Upper lobe of right lung (tissue), 1 donor: Measurements from ENCODE around the gene MAML3. TPM values are rescaled to one million over a fixed set of nuclear protein-coding genes. Genes with fewer than 3 reads are reported as not detected.
A peak's percentile ranks its signal among the peaks of the same experiment; 100 is the strongest.

Experiments
- ATAC-seq: fragments of 200-7000 bp; cut with Tn5 transposase; one replicate; pipeline ENCODE4 v1.9.1; 2020; ENCODE audit warnings: mild to moderate bottlenecking, moderate library complexity
- DNase-seq: peaks from one replicate; pipeline ENCODE4 v3.0.0-alpha.2; 2020
- H3K27ac ChIP-seq: fragments of 200-600 bp; one replicate; pipeline ENCODE4 v1.8.0; 2022
- H3K27me3 ChIP-seq: fragments of 200-600 bp; one replicate; pipeline ENCODE4 v1.8.0; 2022; ENCODE audit warnings: mild to moderate bottlenecking
- H3K36me3 ChIP-seq: fragments of 200-600 bp; one replicate; pipeline ENCODE4 v1.8.0; 2022
- H3K4me1 ChIP-seq: fragments of 200-600 bp; one replicate; pipeline ENCODE4 v1.8.0; 2022
- H3K4me3 ChIP-seq: fragments of 200-600 bp; one replicate; pipeline ENCODE4 v1.8.0; 2022; ENCODE audit warnings: mild to moderate bottlenecking
- H3K9me3 ChIP-seq: fragments of 200-600 bp; one replicate; pipeline ENCODE4 v1.8.0; 2022
- CTCF ChIP-seq: fragments of 200-600 bp; IDR thresholded peaks from one replicate; pipeline ENCODE4 v1.8.0; 2022; ENCODE audit warnings: antibody characterized with exemption
- intact Hi-C: fragments of 100-400 bp; cut with DNase I; formaldehyde crosslinking; loops from one replicate; pipeline ENCODE4 v1.11.0; 2022
- total RNA-seq: library from RNA; stranded (reverse); fragmentation: NEBNext Ultra II Directional; extraction: Animal tissue kit (Norgen Biotek cat#: 25700); gene quantifications from one replicate; pipeline ENCODE4 v1.2.1, GENCODE V29; 2021
- donor health status: DM: no; HTN: yes; CAD: no; lungs with severe emphysema.

MAML3 gene
- total RNA-seq, 1 donor from 2014 or later = 13.1 TPM

DNA sequence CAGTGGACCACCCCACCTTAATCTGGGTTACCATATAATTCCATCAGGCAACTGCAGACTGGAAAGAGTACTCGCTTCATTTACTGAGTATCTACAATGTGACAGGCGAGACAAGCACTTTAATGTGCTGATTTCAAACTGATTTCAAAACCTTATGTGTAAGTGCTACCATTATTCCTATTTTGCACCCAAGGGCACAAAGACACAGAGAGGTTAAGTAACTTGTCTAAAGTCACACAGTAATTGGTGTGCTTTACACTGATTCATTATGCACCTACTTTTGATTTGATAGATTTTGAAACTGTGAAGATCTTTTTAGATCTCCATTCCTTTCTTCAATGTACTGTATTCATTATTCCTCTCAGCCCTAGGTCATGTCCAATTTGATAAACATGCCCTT is 296.0 kb downstream of the MAML3 start:
- DNase-seq (no peak), ATAC-seq (no peak)
- no peaks in the 10 kb centered on the region for H3K27me3 ChIP-seq
- no peaks in the 10 kb centered on the region for H3K9me3 ChIP-seq
- TF ChIP-seq CTCF = no peak
- H3K36me3 ChIP-seq = no peaks in the 10 kb centered on the region
- intact Hi-C loops = no loop called here
- no peak overlapping the region for H3K27ac ChIP-seq
- H3K4me1 ChIP-seq = peaks cover 7% of the 10 kb centered on the region
- no peak overlapping the region for H3K4me3 ChIP-seq

DNA sequence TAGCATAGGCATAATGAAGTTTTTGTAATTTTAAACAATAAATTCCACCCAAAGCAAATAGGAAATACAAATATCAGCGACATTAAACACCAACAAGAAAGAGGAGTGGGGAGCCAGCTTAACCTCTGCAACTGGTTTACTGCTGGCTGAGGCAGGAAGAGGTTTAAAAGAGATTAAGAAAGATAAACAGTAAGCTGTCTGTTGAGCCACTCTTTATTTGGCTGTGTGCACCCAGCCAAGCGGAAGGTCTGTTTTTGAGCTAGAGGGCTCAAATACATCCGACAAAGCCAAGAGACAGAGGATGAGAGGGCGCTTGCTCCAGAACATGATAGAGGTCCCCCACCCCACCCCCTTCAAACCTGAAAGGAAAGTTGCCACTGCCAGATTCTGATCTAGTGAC is 297.0 kb downstream of the MAML3 start:
- H3K36me3 ChIP-seq = no peaks in the 10 kb centered on the region
- TF ChIP-seq CTCF = no peak
- no peak overlapping the region for H3K4me3 ChIP-seq
- no peak for DNase-seq
- no peak overlapping the region for H3K27ac ChIP-seq
- H3K9me3 ChIP-seq = no peaks in the 10 kb centered on the region
- intact Hi-C loops = no loop called here
- no peaks in the 10 kb centered on the region for H3K27me3 ChIP-seq
- H3K4me1 ChIP-seq = peaks cover 7% of the 10 kb centered on the region
- ATAC-seq = peak; percentile 27

DNA sequence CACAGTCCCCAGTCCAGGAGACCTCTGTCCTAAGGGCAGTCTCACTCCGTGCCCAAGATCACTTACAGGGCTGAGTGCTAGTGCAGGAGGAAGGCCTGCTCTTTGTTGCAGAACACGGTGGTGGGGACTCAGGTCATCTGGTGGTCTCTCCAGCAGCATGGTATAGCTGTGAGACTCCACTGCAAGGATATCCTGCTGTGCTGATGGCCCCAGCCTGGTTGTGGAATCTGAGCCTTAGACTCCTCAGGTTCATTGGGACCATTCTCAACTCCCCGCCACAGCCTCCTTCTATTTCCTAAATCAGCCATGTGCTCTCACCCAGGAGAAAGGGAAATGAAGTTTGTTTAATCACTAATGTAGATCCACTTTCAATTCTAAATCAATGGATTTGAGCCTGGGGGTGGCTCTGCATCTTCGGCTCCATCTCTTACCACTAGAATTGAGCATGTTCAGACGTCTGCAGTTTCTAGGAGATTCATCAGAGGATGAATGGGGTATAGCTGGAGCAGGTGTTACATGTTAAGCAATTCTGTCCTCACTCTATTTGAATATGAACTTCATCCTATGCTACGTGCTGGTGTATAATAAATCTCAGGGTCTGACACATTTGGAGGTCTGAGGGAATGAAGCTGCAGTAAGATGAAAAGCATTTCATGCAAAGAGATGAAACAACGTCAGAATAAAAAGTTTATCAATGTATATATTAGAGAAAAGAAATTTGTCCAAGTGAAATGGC is 299.1 kb downstream of the MAML3 start:
- no peak for TF ChIP-seq CTCF
- H3K27me3 ChIP-seq = no peaks in the 10 kb centered on the region
- H3K4me3 ChIP-seq = no peak overlapping the region
- DNase-seq = no peak
- H3K36me3 ChIP-seq = no peaks in the 10 kb centered on the region
- peaks cover 7% of the 10 kb centered on the region for H3K4me1 ChIP-seq
- intact Hi-C loops = no loop called here
- no peaks in the 10 kb centered on the region for H3K9me3 ChIP-seq
- peak; percentile 35 for ATAC-seq
- no peak overlapping the region for H3K27ac ChIP-seq

- DNase-seq = no peak
- ATAC-seq = no peak
- no peak overlapping the region for H3K4me3 ChIP-seq
- H3K9me3 ChIP-seq = no peaks in the 10 kb centered on the region
- intact Hi-C loops = no loop called here
- no peak overlapping the region for H3K27ac ChIP-seq
- TF ChIP-seq CTCF = no peak
- no peaks in the 10 kb centered on the region for H3K36me3 ChIP-seq
- peaks cover 7% of the 10 kb centered on the region for H3K4me1 ChIP-seq
- H3K27me3 ChIP-seq = no peaks in the 10 kb centered on the region
Observed at GRCh38 chr4:139853309-139853708, 300.7 kb downstream of the MAML3 start.

GRCh38 chr4:139852612-139853269 is 301.2 kb downstream of the MAML3 start:
- Histone ChIP-seq H3K27me3 (no peaks in the 10 kb centered on the region), H3K4me3 (no peak overlapping the region), H3K4me1 (peaks cover 7% of the 10 kb centered on the region), H3K9me3 (no peaks in the 10 kb centered on the region), H3K27ac (no peak overlapping the region), H3K36me3 (no peaks in the 10 kb centered on the region)
- intact Hi-C loops = no loop called here
- no peak for DNase-seq
- ATAC-seq = no peak
- no peak for TF ChIP-seq CTCF
